H1 (cell line): ENCODE data around the gene FASTKD3. TPM values are rescaled to one million over a fixed set of nuclear protein-coding genes. Genes with fewer than 3 reads are reported as not detected.

ENCODE experiments used
- CTCF ChIA-PET: fragments of 300-600 bp; sonication (Branson Sonifier 250); formaldehyde crosslinking; loops from one replicate; lab custom pipeline; 2021; ENCODE audit not compliant: partially characterized antibody; lab: Charles Lee
- POLR2A ChIA-PET: fragments of 300-600 bp; sonication (Branson Sonifier 250); formaldehyde crosslinking; loops from one replicate; lab custom pipeline; 2021; ENCODE audit warnings: inconsistent platforms; ENCODE audit not compliant: partially characterized antibody; lab: Charles Lee
- DNase-seq, 2 experiments: peaks; one replicate each; pipeline versions ENCODE4 v3.0.0 to v3.0.0-alpha.2; 2010 to 2022; ENCODE audit warnings: low spot score in 2 of 2, low read depth in 1 of 2, mixed read lengths in 1 of 2
- FAIRE-seq: peaks from 2 replicates; lab custom pipeline; 2011; peaks lifted over from hg19 to GRCh38; lab: Jason Lieb, UNC
- H2AFZ ChIP-seq: 2 replicates; pipeline ENCODE4 v1.8.1; 2012; ENCODE audit warnings: low read length, inconsistent platforms
- H2AK5ac ChIP-seq: 2 replicates; pipeline ENCODE4 v1.6.1; 2013; ENCODE audit warnings: low read depth, low read length
- H2BK120ac ChIP-seq: replicated peaks from 2 replicates; pipeline ENCODE3; 2013; ENCODE audit warnings: low read depth, low read length, inconsistent platforms
- H2BK12ac ChIP-seq: 2 replicates; pipeline ENCODE4 v1.6.1; 2013; ENCODE audit warnings: low read depth, low read length
- H2BK15ac ChIP-seq: 2 replicates; pipeline ENCODE4 v1.6.1; 2013; ENCODE audit warnings: low read length
- H2BK20ac ChIP-seq: 2 replicates; pipeline ENCODE4 v1.6.1; 2013; ENCODE audit warnings: low read length
- H2BK5ac ChIP-seq: 2 replicates; pipeline ENCODE4 v1.6.1; 2013; ENCODE audit warnings: low read depth, low read length
- H3K14ac ChIP-seq: 2 replicates; pipeline ENCODE4 v1.6.1; 2013; ENCODE audit warnings: inconsistent platforms; ENCODE audit not compliant: insufficient read length
- H3K18ac ChIP-seq: 2 replicates; pipeline ENCODE4 v1.6.1; 2013; ENCODE audit warnings: low read length; ENCODE audit errors: extremely low read depth
- H3K23ac ChIP-seq: 2 replicates; pipeline ENCODE4 v1.6.1; 2013; ENCODE audit warnings: inconsistent platforms; ENCODE audit not compliant: insufficient read length
- H3K23me2 ChIP-seq: 2 replicates; pipeline ENCODE4 v1.6.1; 2013; ENCODE audit warnings: low read depth, low read length
- H3K27ac ChIP-seq: 2 replicates; pipeline ENCODE4 v1.6.1; 2011; ENCODE audit warnings: low read depth, low read length, inconsistent platforms
- H3K27me3 ChIP-seq, 4 experiments: replicated peaks in 1 of 4; 1 replicate in 1 of 4; 2 replicates in 3 of 4; pipeline versions ENCODE4 v1.6.1 to v1.8.1; 2011 to 2013; ENCODE audit warnings: low read length in 3 of 4, mild to moderate bottlenecking in 3 of 4, inconsistent platforms in 2 of 4, mixed read lengths in 2 of 4, moderate library complexity in 1 of 4; ENCODE audit not compliant: control insufficient read depth in 3 of 4, insufficient read depth in 3 of 4; ENCODE audit errors: extremely low read depth in 1 of 4
- H3K36me3 ChIP-seq, 4 experiments: 2 replicates each; pipeline versions ENCODE4 v1.6.1 to v1.8.1; 2011 to 2013; ENCODE audit warnings: mild to moderate bottlenecking in 4 of 4, low read length in 3 of 4, moderate library complexity in 2 of 4, control low read depth in 1 of 4, inconsistent platforms in 1 of 4; ENCODE audit not compliant: insufficient read depth in 4 of 4, control insufficient read depth in 2 of 4
- H3K4ac ChIP-seq: replicated peaks from 2 replicates; pipeline ENCODE3; 2013; ENCODE audit warnings: low read length, low read depth, mixed read lengths, inconsistent platforms; ENCODE audit not compliant: insufficient read length
- H3K4me1 ChIP-seq, 4 experiments: replicated peaks in 1 of 4; 1 replicate in 1 of 4; 2 replicates in 3 of 4; pipeline versions ENCODE4 v1.6.1 to v1.8.1; 2011 to 2013; ENCODE audit warnings: low read length in 3 of 4, inconsistent platforms in 2 of 4, mixed read lengths in 1 of 4; ENCODE audit not compliant: insufficient read depth in 4 of 4, control insufficient read depth in 3 of 4
- H3K4me2 ChIP-seq, 2 experiments: 2 replicates each; pipeline versions ENCODE4 v1.6.1 to v1.8.1; 2011 to 2013; ENCODE audit warnings: low read depth in 2 of 2, low read length in 2 of 2, control low read depth in 1 of 2, inconsistent platforms in 1 of 2, mild to moderate bottlenecking in 1 of 2; ENCODE audit not compliant: insufficient read depth in 1 of 2
- H3K4me3 ChIP-seq, 4 experiments: fragments of 200-600, 300-600 bp in 1 of 4; sonication (generic), shearing (Covaris generic), sonication (Bioruptor Twin) in 1 of 4; 2 replicates each; pipeline versions ENCODE4 v1.5.1 to v1.8.1; 2011 to 2016; ENCODE audit warnings: low read length in 4 of 4, low read depth in 3 of 4, control low read depth in 2 of 4, inconsistent platforms in 2 of 4, mild to moderate bottlenecking in 2 of 4, mixed read lengths in 1 of 4, moderate library complexity in 1 of 4; ENCODE audit not compliant: insufficient read depth in 2 of 4; ENCODE audit errors: extremely low read depth in 1 of 4
- H3K56ac ChIP-seq: replicated peaks from 2 replicates; pipeline ENCODE3; 2013; ENCODE audit warnings: low read depth, mild to moderate bottlenecking, mixed read lengths, low read length, inconsistent platforms; ENCODE audit not compliant: insufficient read length
- H3K79me1 ChIP-seq: 2 replicates; pipeline ENCODE4 v1.6.1; 2013; ENCODE audit warnings: low read depth, low read length, control low read depth
- H3K79me2 ChIP-seq, 2 experiments: 2 replicates each; pipeline versions ENCODE4 v1.6.1 to v1.8.1; 2012 to 2013; ENCODE audit warnings: low read length in 2 of 2, mild to moderate bottlenecking in 2 of 2, inconsistent platforms in 1 of 2; ENCODE audit not compliant: insufficient read depth in 2 of 2, control insufficient read depth in 1 of 2
- H3K9ac ChIP-seq, 4 experiments: replicated peaks in 1 of 4; 1 replicate in 1 of 4; 2 replicates in 3 of 4; pipeline versions ENCODE4 v1.6.1 to v1.8.1; 2011 to 2013; ENCODE audit warnings: low read depth in 3 of 4, low read length in 3 of 4, control low read depth in 2 of 4, mild to moderate bottlenecking in 2 of 4, moderate library complexity in 2 of 4, inconsistent platforms in 1 of 4; ENCODE audit errors: extremely low read depth in 1 of 4
- H3K9me3 ChIP-seq, 2 experiments: 2 replicates each; pipeline versions ENCODE4 v1.6.1 to v1.8.1; 2012 to 2013; ENCODE audit warnings: mild to moderate bottlenecking in 2 of 2, moderate library complexity in 2 of 2, control low read depth in 1 of 2, inconsistent platforms in 1 of 2, low read depth in 1 of 2, low read length in 1 of 2, mixed read lengths in 1 of 2; ENCODE audit not compliant: insufficient read depth in 2 of 2
- H4K20me1 ChIP-seq, 2 experiments: replicated peaks in 1 of 2; 2 replicates each; pipeline versions ENCODE3 to v1.8.1; 2011 to 2013; ENCODE audit warnings: inconsistent platforms in 2 of 2, low read length in 2 of 2, mild to moderate bottlenecking in 1 of 2; ENCODE audit not compliant: insufficient read depth in 2 of 2, control insufficient read depth in 1 of 2
- H4K5ac ChIP-seq: 2 replicates; pipeline ENCODE4 v1.6.1; 2013; ENCODE audit warnings: low read length, low read depth, mixed read lengths, inconsistent platforms; ENCODE audit not compliant: insufficient read length
- H4K8ac ChIP-seq: 2 replicates; pipeline ENCODE4 v1.8.0; 2013; ENCODE audit warnings: mild to moderate bottlenecking, moderate library complexity, low read length, inconsistent platforms; ENCODE audit not compliant: insufficient read depth; ENCODE audit errors: extremely low read depth
- H4K91ac ChIP-seq: replicated peaks from 2 replicates; pipeline ENCODE3; 2013; ENCODE audit warnings: low read length, mixed read lengths, inconsistent platforms; ENCODE audit not compliant: insufficient read length
- RAD21 ChIP-seq, 2 experiments: IDR thresholded peaks in 1 of 2; conservative IDR thresholded peaks in 1 of 2; 2 replicates each; pipeline ENCODE4 v1.6.1; 2011; ENCODE audit warnings: low read depth in 2 of 2, low read length in 2 of 2, improper control_type of control experiment in 1 of 2, inconsistent platforms in 1 of 2, mild to moderate bottlenecking in 1 of 2, moderate library complexity in 1 of 2
- SUZ12 ChIP-seq: fragments of 200-600 bp; sonication (generic); IDR thresholded peaks from 2 replicates; pipeline ENCODE4 v1.6.1; 2012; ENCODE audit warnings: mild to moderate bottlenecking, inconsistent platforms, low read length, moderate library complexity, mixed read lengths
- whole genome bisulfite sequencing, 2 experiments: shearing (Covaris generic) in 1 of 2; methylation state at CpG; one replicate each; pipeline versions ENCODE4 v1.1.6 to v1.1.7; 2013 to 2015; ENCODE audit warnings: low lambda C conversion rate in 2 of 2, mixed read lengths in 2 of 2, inconsistent platforms in 1 of 2, low coverage in 1 of 2, missing lambda C conversion rate in 1 of 2; ENCODE audit not compliant: insufficient replicate concordance in 2 of 2, insufficient coverage in 1 of 2, insufficient read length in 1 of 2; ENCODE audit errors: extremely low coverage in 1 of 2, missing lambda C conversion rate in 1 of 2; 5-methylcytosine and 5-hydroxymethylcytosine counted together
- polyA plus RNA-seq, 7 experiments: library from polyadenylated mRNA; depleted of rRNA in 3 of 7; stranded (reverse) in 5 of 7; unstranded in 2 of 7; fragments of >200 nt in 5 of 7; fragments of 200-250 nt in 2 of 7; gene quantifications; 1 replicate in 5 of 7; 2 replicates in 1 of 7; 4 replicates in 1 of 7; pipeline versions ENCODE4 v1.2.1 to v1.2.3, GENCODE V29; 2011 to 2013; ENCODE audit warnings: missing spikeins in 2 of 7, mixed read lengths in 2 of 7
- total RNA-seq: library from RNA; stranded (reverse); fragmentation: NEBNext Ultra II Directional; extraction: Animal tissue kit (Norgen Biotek cat#: 25700); gene quantifications from 2 replicates; pipeline ENCODE4 v1.2.1, GENCODE V29; 2021
- TF ChIP-seq, protein P1 (sequence below), 3 experiments: IDR thresholded peaks; 1 replicate in 2 of 3; 2 replicates in 1 of 3; pipeline versions ENCODE4 v1.5.1 to v1.6.1; 2011; ENCODE audit warnings: low read length in 3 of 3, mild to moderate bottlenecking in 3 of 3, inconsistent platforms in 2 of 3, low read depth in 1 of 3, moderate library complexity in 1 of 3; ENCODE audit not compliant: insufficient read depth in 1 of 3; ENCODE audit errors: control extremely low read depth in 1 of 3

The FASTKD3 gene
- total and polyA plus RNA-seq, 2 of the 8 experiments (the other 6 are each of a cell fraction or from before 2014, with no cell fraction given) = 5.6 to 7.6 TPM

DNA sequence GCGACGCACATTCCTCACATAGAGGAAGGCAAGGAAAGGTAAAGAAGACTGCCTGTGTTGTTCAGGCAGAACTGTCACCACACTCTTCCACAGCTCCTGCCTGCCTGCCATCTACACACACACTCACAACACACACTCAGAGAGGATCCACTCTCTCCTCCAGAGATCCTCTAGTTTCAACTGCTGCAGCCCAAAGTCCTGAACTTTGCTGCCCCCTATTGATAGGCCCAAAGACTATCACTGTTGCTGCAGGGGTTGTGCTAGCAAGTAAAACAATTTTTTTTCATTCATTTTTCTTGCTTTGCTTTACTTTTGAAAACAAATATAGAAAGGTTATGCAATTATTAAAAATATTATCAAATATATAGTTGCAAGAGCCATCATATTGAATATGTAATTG, 12.0 kb downstream of the FASTKD3 start:
- no peak overlapping the region for H3K4ac ChIP-seq
- H2BK20ac ChIP-seq = no peak overlapping the region
- H3K9me3 ChIP-seq = no peaks in the 10 kb centered on the region
- H3K23me2 ChIP-seq = no peaks in the 10 kb centered on the region
- H3K9ac ChIP-seq = no peak overlapping the region
- H4K91ac ChIP-seq = no peak overlapping the region
- H3K23ac ChIP-seq = no peak overlapping the region
- no peaks in the 10 kb centered on the region for H3K79me1 ChIP-seq
- no peak overlapping the region for H3K18ac ChIP-seq
- TF ChIP-seq, protein P1, sequence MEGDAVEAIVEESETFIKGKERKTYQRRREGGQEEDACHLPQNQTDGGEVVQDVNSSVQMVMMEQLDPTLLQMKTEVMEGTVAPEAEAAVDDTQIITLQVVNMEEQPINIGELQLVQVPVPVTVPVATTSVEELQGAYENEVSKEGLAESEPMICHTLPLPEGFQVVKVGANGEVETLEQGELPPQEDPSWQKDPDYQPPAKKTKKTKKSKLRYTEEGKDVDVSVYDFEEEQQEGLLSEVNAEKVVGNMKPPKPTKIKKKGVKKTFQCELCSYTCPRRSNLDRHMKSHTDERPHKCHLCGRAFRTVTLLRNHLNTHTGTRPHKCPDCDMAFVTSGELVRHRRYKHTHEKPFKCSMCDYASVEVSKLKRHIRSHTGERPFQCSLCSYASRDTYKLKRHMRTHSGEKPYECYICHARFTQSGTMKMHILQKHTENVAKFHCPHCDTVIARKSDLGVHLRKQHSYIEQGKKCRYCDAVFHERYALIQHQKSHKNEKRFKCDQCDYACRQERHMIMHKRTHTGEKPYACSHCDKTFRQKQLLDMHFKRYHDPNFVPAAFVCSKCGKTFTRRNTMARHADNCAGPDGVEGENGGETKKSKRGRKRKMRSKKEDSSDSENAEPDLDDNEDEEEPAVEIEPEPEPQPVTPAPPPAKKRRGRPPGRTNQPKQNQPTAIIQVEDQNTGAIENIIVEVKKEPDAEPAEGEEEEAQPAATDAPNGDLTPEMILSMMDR (IDR thresholded peaks at IDR 0.05; ENCODE audit: control extremely low read depth in 1 of 3, insufficient read depth in 1 of 3, low read depth in 1 of 3, low read length in 3 of 3) = peak; percentile 48 to 86 (median 86)
- TF ChIP-seq RAD21 (IDR thresholded peaks at IDR 0.05 in 1 of 2, conservative IDR thresholded peaks at IDR 0.05 in 1 of 2; ENCODE audit: low read depth in 2 of 2, low read length in 2 of 2) (peak; percentile 94 to 95), SUZ12 (no peak)
- no peak overlapping the region for H2BK5ac ChIP-seq
- H2BK120ac ChIP-seq = no peak overlapping the region
- H3K4me3 ChIP-seq = no peak overlapping the region
- no peak overlapping the region for H3K56ac ChIP-seq
- no peaks in the 10 kb centered on the region for H3K79me2 ChIP-seq
- no peak overlapping the region for H2BK12ac ChIP-seq
- no peaks in the 10 kb centered on the region for H4K20me1 ChIP-seq
- H2AFZ ChIP-seq = no peak overlapping the region
- peaks cover 5 to 26% (median 11%) of the 10 kb centered on the region in 4 experiments; a peak in 7 of 8 replicates for H3K36me3 ChIP-seq
- 96% methylated on average over 2 of the region's 2 CpGs; no CpG with 5 or more reads in 1 of the 2 experiments for whole genome bisulfite sequencing, 2 experiments
- no peaks in the 10 kb centered on the region for H3K4me1 ChIP-seq
- peak in 1 of 2 experiments; percentile 56 for DNase-seq
- peak; percentile 90 for FAIRE-seq
- no peak overlapping the region for H3K14ac ChIP-seq
- ChIA-PET POLR2A (interaction anchor here (2.3 kb wide), 1 partner anchor 12 kb away, joined by 5 read pairs; the partner anchor contains the start of genes FASTKD3 and MTRR), CTCF (interaction anchor here (0.6 to 6.8 kb wide), 35 partner anchors 11 to 1968 kb away, joined by 3 to 35 read pairs (median 4); partner anchors contain the start of genes FASTKD3 and MTRR)
- no peak overlapping the region for H3K27ac ChIP-seq
- H2AK5ac ChIP-seq = no peak overlapping the region
- H3K4me2 ChIP-seq = no peak overlapping the region
- H4K8ac ChIP-seq = no peak overlapping the region
- no peak overlapping the region for H2BK15ac ChIP-seq
- no peak overlapping the region for H4K5ac ChIP-seq
- peaks cover 0 to under 1% (median 0%) of the 10 kb centered on the region in 4 experiments; a peak in 1 of 7 replicates for H3K27me3 ChIP-seq
